H9 (cell line): Measurements from ENCODE around the gene AJUBA. TPM values are rescaled to one million over a fixed set of nuclear protein-coding genes. Genes with fewer than 3 reads are reported as not detected.

Experiments used
- DNase-seq: peaks from one replicate; pipeline ENCODE4 v3.0.0-alpha.2; 2017
- H2AFZ ChIP-seq: one replicate; pipeline ENCODE4 v1.6.1; 2013; ENCODE audit warnings: mild to moderate bottlenecking, low read length, control low read depth, moderate library complexity
- H2AK5ac ChIP-seq: 2 replicates; pipeline ENCODE4 v1.6.1; 2013; ENCODE audit warnings: low read length, control low read depth, mixed read lengths; ENCODE audit not compliant: insufficient read length
- H2BK120ac ChIP-seq: one replicate; pipeline ENCODE4 v1.6.1; 2013; ENCODE audit warnings: low read depth, mild to moderate bottlenecking, low read length, control low read depth, inconsistent platforms; ENCODE audit not compliant: poor library complexity, severe bottlenecking
- H2BK12ac ChIP-seq: 2 replicates; pipeline ENCODE4 v1.6.1; 2013; ENCODE audit warnings: low read length, control low read depth, mixed read lengths, low read depth; ENCODE audit not compliant: insufficient read length
- H2BK15ac ChIP-seq: 2 replicates; pipeline ENCODE4 v1.6.1; 2013; ENCODE audit warnings: low read depth, low read length, control low read depth
- H2BK20ac ChIP-seq: one replicate; pipeline ENCODE4 v1.6.1; 2013; ENCODE audit warnings: low read depth, mild to moderate bottlenecking, low read length, control low read depth, inconsistent platforms; ENCODE audit not compliant: poor library complexity, severe bottlenecking
- H2BK5ac ChIP-seq: 2 replicates; pipeline ENCODE4 v1.6.1; 2013; ENCODE audit warnings: low read length, control low read depth, mixed read lengths; ENCODE audit not compliant: insufficient read length
- H3K14ac ChIP-seq: 2 replicates; pipeline ENCODE4 v1.6.1; 2013; ENCODE audit warnings: low read length, control low read depth; ENCODE audit not compliant: insufficient read depth
- H3K18ac ChIP-seq: 2 replicates; pipeline ENCODE4 v1.6.1; 2013; ENCODE audit warnings: low read depth, mild to moderate bottlenecking, mixed read lengths, low read length, control low read depth; ENCODE audit not compliant: insufficient read length
- H3K23ac ChIP-seq: 2 replicates; pipeline ENCODE4 v1.6.1; 2013; ENCODE audit warnings: low read length, control low read depth, mixed read lengths, low read depth; ENCODE audit not compliant: insufficient read length
- H3K23me2 ChIP-seq: 2 replicates; pipeline ENCODE4 v1.6.1; 2013; ENCODE audit warnings: low read depth, mild to moderate bottlenecking, mixed read lengths, low read length, control low read depth; ENCODE audit not compliant: insufficient read length, poor library complexity, severe bottlenecking
- H3K27ac ChIP-seq: 2 replicates; pipeline ENCODE4 v1.5.1; 2013; ENCODE audit warnings: low read length, control low read depth, mixed read lengths, low read depth; ENCODE audit not compliant: insufficient read length
- H3K27me3 ChIP-seq: 2 replicates; pipeline ENCODE4 v1.6.1; 2013; ENCODE audit warnings: low read length, control low read depth, inconsistent platforms; ENCODE audit not compliant: insufficient read depth
- H3K4ac ChIP-seq: 2 replicates; pipeline ENCODE4 v1.6.1; 2013; ENCODE audit warnings: low read depth, mild to moderate bottlenecking, control low read depth, inconsistent platforms, low read length, moderate library complexity
- H3K4me1 ChIP-seq: 2 replicates; pipeline ENCODE4 v1.6.1; 2013; ENCODE audit warnings: low read length, control low read depth, inconsistent platforms; ENCODE audit not compliant: insufficient read depth
- H3K4me2 ChIP-seq: 2 replicates; pipeline ENCODE4 v1.6.1; 2013; ENCODE audit warnings: low read length, control low read depth, mixed read lengths; ENCODE audit not compliant: insufficient read length, insufficient read depth
- H3K56ac ChIP-seq: 2 replicates; pipeline ENCODE4 v1.6.1; 2013; ENCODE audit warnings: low read depth, mild to moderate bottlenecking, mixed read lengths, low read length, control low read depth; ENCODE audit not compliant: insufficient read length
- H3K79me1 ChIP-seq: 2 replicates; pipeline ENCODE4 v1.6.1; 2013; ENCODE audit warnings: low read depth, mild to moderate bottlenecking, moderate library complexity, low read length, control low read depth, inconsistent platforms; ENCODE audit not compliant: insufficient read depth, poor library complexity, severe bottlenecking
- H3K79me2 ChIP-seq: 2 replicates; pipeline ENCODE4 v1.6.1; 2013; ENCODE audit warnings: low read length, control low read depth, inconsistent platforms; ENCODE audit not compliant: insufficient read depth
- H3K9ac ChIP-seq: 2 replicates; pipeline ENCODE4 v1.6.1; 2013; ENCODE audit warnings: low read length, control low read depth, mixed read lengths; ENCODE audit not compliant: insufficient read length; ENCODE audit errors: extremely low read depth
- H3K9me3 ChIP-seq: one replicate; pipeline ENCODE4 v1.6.1; 2013; ENCODE audit warnings: low read depth, low read length, inconsistent platforms; ENCODE audit not compliant: control insufficient read depth
- H3T11ph ChIP-seq: one replicate; pipeline ENCODE4 v1.6.1; 2013; ENCODE audit warnings: mild to moderate bottlenecking, low read length, control low read depth, inconsistent platforms
- H4K20me1 ChIP-seq: one replicate; pipeline ENCODE4 v1.6.1; 2013; ENCODE audit not compliant: control insufficient read depth, insufficient read length, insufficient read depth
- H4K5ac ChIP-seq: 2 replicates; pipeline ENCODE4 v1.6.1; 2013; ENCODE audit warnings: low read depth, mild to moderate bottlenecking, mixed read lengths, low read length, control low read depth; ENCODE audit not compliant: insufficient read length
- H4K8ac ChIP-seq: replicated peaks from 2 replicates; pipeline ENCODE4 v1.6.1; 2013; ENCODE audit warnings: low read length, control low read depth, mixed read lengths, low read depth; ENCODE audit not compliant: insufficient read length
- H4K91ac ChIP-seq: 2 replicates; pipeline ENCODE4 v1.6.1; 2013; ENCODE audit warnings: low read depth, mild to moderate bottlenecking, moderate library complexity, mixed read lengths, low read length, control low read depth; ENCODE audit not compliant: insufficient read length
- H3K27ac Mint-ChIP-seq, 3 experiments: 2 replicates in 2 of 3; 3 replicates in 1 of 3; pipeline ENCODE4 v1.8.0; 2020 to 2021; ENCODE audit warnings: mixed read lengths in 3 of 3, mild to moderate bottlenecking in 1 of 3, moderate library complexity in 1 of 3
- H3K27me3 Mint-ChIP-seq: 2 replicates; pipeline ENCODE4 v1.8.0; 2021; ENCODE audit warnings: low read depth, mild to moderate bottlenecking, moderate library complexity, mixed read lengths
- H3K36me3 Mint-ChIP-seq, 3 experiments: 2 replicates in 2 of 3; 3 replicates in 1 of 3; pipeline ENCODE4 v1.8.0; 2020 to 2021; ENCODE audit warnings: low read depth in 3 of 3, mixed read lengths in 3 of 3; ENCODE audit not compliant: insufficient read depth in 1 of 3
- H3K4me1 Mint-ChIP-seq, 2 experiments: 2 replicates each; pipeline ENCODE4 v1.8.0; 2020; ENCODE audit warnings: mixed read lengths in 2 of 2
- H3K4me3 Mint-ChIP-seq, 2 experiments: 2 replicates in 1 of 2; 3 replicates in 1 of 2; pipeline ENCODE4 v1.8.0; 2020 to 2021; ENCODE audit warnings: mild to moderate bottlenecking in 2 of 2, mixed read lengths in 2 of 2, moderate library complexity in 1 of 2
- H3K9me3 Mint-ChIP-seq, 2 experiments: 2 replicates in 1 of 2; 3 replicates in 1 of 2; pipeline ENCODE4 v1.8.0; 2020; ENCODE audit warnings: mild to moderate bottlenecking in 2 of 2, mixed read lengths in 2 of 2, moderate library complexity in 1 of 2
- WGBS: extraction: QIAGEN DNeasy Blood & Tissue Kit; methylation state at CpG from one replicate; pipeline ENCODE4 v1.1.7; 2013; ENCODE audit warnings: missing lambda C conversion rate, low lambda C conversion rate, mixed read lengths; ENCODE audit not compliant: insufficient read length; ENCODE audit errors: extremely low coverage; 5-methylcytosine and 5-hydroxymethylcytosine counted together
- total RNA-seq: library from RNA; stranded (reverse); gene quantifications from 2 replicates; pipeline ENCODE4 v1.2.1, GENCODE V29; 2021
- TF ChIP-seq, protein P1 (sequence below): fragments of 200-600 bp; sonication (generic); conservative IDR thresholded peaks from 3 replicates; pipeline ENCODE4 v1.8.0; 2021; ENCODE audit warnings: antibody characterized with exemption, mild to moderate bottlenecking

Gene AJUBA
- total RNA-seq, 1 experiment from 2014 or later = 44.9 TPM

DNA sequence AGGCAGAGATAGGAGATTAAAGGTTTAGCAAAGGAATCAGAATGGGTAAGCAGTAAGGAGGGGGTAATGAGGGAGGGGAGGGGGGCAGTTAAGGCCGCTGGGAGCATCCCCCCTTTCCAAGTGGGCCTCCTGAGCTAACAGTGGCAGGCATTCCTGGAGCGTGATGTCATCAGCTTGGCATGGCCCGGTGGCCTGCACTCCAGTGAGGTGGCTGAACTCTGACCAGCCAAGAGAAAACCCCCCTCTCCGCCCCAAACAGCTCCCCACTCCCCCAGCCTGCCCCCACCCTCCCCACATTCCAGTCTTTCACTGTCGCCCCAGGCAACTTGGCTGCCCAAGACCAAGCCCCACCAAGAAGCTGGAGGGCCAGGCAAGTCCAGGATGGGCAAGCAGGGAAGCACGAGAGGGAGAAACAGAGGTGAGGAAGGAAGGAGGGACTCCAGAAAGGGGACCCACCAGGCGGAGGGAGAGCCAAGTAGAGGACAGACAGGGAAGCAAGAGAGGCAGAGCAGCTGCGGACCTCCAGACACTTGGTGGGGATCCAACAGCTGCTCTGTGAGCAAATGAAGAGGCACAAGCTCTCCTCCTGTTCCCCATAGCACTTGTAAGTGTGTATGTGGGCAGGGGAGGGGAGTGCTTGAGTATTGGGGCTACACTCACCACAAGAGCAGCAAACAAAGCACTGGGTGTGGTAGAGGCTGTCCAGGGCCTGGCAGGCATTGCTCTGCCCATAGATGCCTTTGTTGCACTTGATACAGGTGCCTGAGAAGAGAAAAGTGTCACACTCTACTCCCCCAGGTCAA is 4.5 kb downstream of the AJUBA start:
- H4K8ac ChIP-seq = no peak overlapping the region
- peak overlapping the region; percentile 60 for H2BK5ac ChIP-seq
- no peak overlapping the region for H2BK120ac ChIP-seq
- H2BK12ac ChIP-seq = peak overlapping the region; percentile 12
- H3K4ac ChIP-seq = peak overlapping the region; percentile 10
- TF ChIP-seq, protein P1, sequence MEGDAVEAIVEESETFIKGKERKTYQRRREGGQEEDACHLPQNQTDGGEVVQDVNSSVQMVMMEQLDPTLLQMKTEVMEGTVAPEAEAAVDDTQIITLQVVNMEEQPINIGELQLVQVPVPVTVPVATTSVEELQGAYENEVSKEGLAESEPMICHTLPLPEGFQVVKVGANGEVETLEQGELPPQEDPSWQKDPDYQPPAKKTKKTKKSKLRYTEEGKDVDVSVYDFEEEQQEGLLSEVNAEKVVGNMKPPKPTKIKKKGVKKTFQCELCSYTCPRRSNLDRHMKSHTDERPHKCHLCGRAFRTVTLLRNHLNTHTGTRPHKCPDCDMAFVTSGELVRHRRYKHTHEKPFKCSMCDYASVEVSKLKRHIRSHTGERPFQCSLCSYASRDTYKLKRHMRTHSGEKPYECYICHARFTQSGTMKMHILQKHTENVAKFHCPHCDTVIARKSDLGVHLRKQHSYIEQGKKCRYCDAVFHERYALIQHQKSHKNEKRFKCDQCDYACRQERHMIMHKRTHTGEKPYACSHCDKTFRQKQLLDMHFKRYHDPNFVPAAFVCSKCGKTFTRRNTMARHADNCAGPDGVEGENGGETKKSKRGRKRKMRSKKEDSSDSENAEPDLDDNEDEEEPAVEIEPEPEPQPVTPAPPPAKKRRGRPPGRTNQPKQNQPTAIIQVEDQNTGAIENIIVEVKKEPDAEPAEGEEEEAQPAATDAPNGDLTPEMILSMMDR = no peak
- no peak overlapping the region for H3K56ac ChIP-seq
- Mint-ChIP-seq H3K27ac (peak overlapping the region; percentile 96 to 100 (median 98)), H3K36me3 (peaks cover 23 to 67% (median 65%) of the 10 kb centered on the region in 3 experiments; a peak in 6 of 7 replicates), H3K9me3 (no peaks in the 10 kb centered on the region), H3K27me3 (no peaks in the 10 kb centered on the region; the same call in none of the 2 replicates), H3K4me3 (peak overlapping the region; percentile 51 to 70), H3K4me1 (peaks cover 45 to 55% of the 10 kb centered on the region in 2 experiments)
- 0 out of 2 replicates have a peak, but pooled peaks cover 2% of the 10 kb centered on the region for H3K79me2 ChIP-seq
- peak overlapping the region; percentile 45 for H3K18ac ChIP-seq
- H3K27me3 ChIP-seq = no peaks in the 10 kb centered on the region
- no peaks in the 10 kb centered on the region for H3K79me1 ChIP-seq
- H3K9ac ChIP-seq = peak overlapping the region; percentile 21
- H4K5ac ChIP-seq = no peak overlapping the region
- no peak overlapping the region for H2AK5ac ChIP-seq
- H2BK15ac ChIP-seq = no peak overlapping the region
- H4K91ac ChIP-seq = peak overlapping the region; percentile 56
- peak overlapping the region; percentile 76 for H3K14ac ChIP-seq
- H3T11ph ChIP-seq = peak overlapping the region; percentile 13
- WGBS = no CpG with 5 or more reads among the region's 8 CpGs
- H3K9me3 ChIP-seq = no peaks in the 10 kb centered on the region
- peaks cover 20% of the 10 kb centered on the region for H3K4me1 ChIP-seq
- H3K23me2 ChIP-seq = peaks cover 15% of the 10 kb centered on the region
- DNase-seq = peak; percentile 92
- H3K27ac ChIP-seq = peak overlapping the region; percentile 77
- H3K4me2 ChIP-seq = peak overlapping the region; percentile 28
- H2BK20ac ChIP-seq = no peak overlapping the region
- H4K20me1 ChIP-seq = peaks cover 3% of the 10 kb centered on the region
- H3K23ac ChIP-seq = no peak overlapping the region
- no peak overlapping the region for H2AFZ ChIP-seq
